ENCODE data around the gene EPHB2.

GRCh38 chr1:22963044-22963677, 252.5 kb downstream of the EPHB2 start:
- TF ChIP-seq POLR2AphosphoS5 (IDR thresholded peaks at IDR 0.05; ENCODE audit: low read depth, low read length) (no peak), REST (IDR thresholded peaks at IDR 0.05; ENCODE audit: insufficient read depth in 1 of 2, low read depth in 2 of 2, low read length in 2 of 2) (no peak), SIN3A (IDR thresholded peaks at IDR 0.05; ENCODE audit: borderline replicate concordance, insufficient read depth, low read length) (no peak), TAF1 (IDR thresholded peaks at IDR 0.05; ENCODE audit: borderline replicate concordance, insufficient read depth, low read length) (no peak), FOXP2 (optimal IDR thresholded peaks at IDR 0.05; ENCODE audit: borderline replicate concordance, extremely low read depth, extremely low read length, insufficient read depth) (no peak)

All from PFSK-1 (cell line).